GM23338 (cell line): ENCODE data around the gene CRYAB. TPM values are rescaled to one million over a fixed set of nuclear protein-coding genes. Genes with fewer than 3 reads are reported as not detected.

Experiments used
- ATAC-seq: fragments of 200-7000 bp; cut with Tn5 transposase; 3 replicates; pipeline ENCODE4 v1.9.1; 2020
- DNase-seq: peaks from one replicate; pipeline ENCODE4 v3.0.0-alpha.2; 2015; ENCODE audit warnings: low spot score
- H2AFZ ChIP-seq: fragments of 200-600 bp; sonication (generic); 2 replicates; pipeline ENCODE4 v1.8.0; 2016; ENCODE audit warnings: antibody characterized with exemption, mild to moderate bottlenecking, moderate library complexity
- H3F3A ChIP-seq: fragments of 200-600 bp; sonication (generic); replicated peaks from 2 replicates; pipeline ENCODE4 v1.8.0; 2017; ENCODE audit warnings: antibody characterized with exemption, mixed run types, low read depth
- H3K27ac ChIP-seq: fragments of 200-600 bp; sonication (generic); 2 replicates; pipeline ENCODE4 v1.6.1; 2016; ENCODE audit warnings: low read depth
- H3K27me3 ChIP-seq: fragments of 200-600 bp; sonication (generic); 2 replicates; pipeline ENCODE4 v1.8.0; 2016; ENCODE audit warnings: mild to moderate bottlenecking, mixed run types, moderate library complexity; ENCODE audit not compliant: insufficient read depth
- H3K36me3 ChIP-seq: fragments of 200-600 bp; sonication (generic); 2 replicates; pipeline ENCODE4 v1.8.0; 2016; ENCODE audit warnings: mild to moderate bottlenecking; ENCODE audit not compliant: insufficient read depth
- H3K4me1 ChIP-seq: fragments of 200-600 bp; sonication (generic); 2 replicates; pipeline ENCODE4 v1.8.0; 2016; ENCODE audit warnings: mild to moderate bottlenecking, moderate library complexity; ENCODE audit not compliant: insufficient read depth
- H3K4me2 ChIP-seq: fragments of 200-600 bp; sonication (generic); 2 replicates; pipeline ENCODE4 v1.7.1; 2017; ENCODE audit warnings: mixed run types
- H3K4me3 ChIP-seq: fragments of 200-600 bp; sonication (generic); 2 replicates; pipeline ENCODE4 v1.6.1; 2016; ENCODE audit warnings: mixed run types
- H3K79me2 ChIP-seq: fragments of 200-600 bp; sonication (generic); replicated peaks from 2 replicates; pipeline ENCODE4 v1.8.0; 2017; ENCODE audit warnings: mild to moderate bottlenecking; ENCODE audit not compliant: insufficient read depth
- H3K9me2 ChIP-seq: fragments of 200-600 bp; sonication (generic); 2 replicates; pipeline ENCODE4 v1.8.0; 2017; ENCODE audit not compliant: insufficient read depth
- H4K20me1 ChIP-seq: fragments of 200-600 bp; sonication (generic); replicated peaks from 2 replicates; pipeline ENCODE4 v1.8.0; 2017; ENCODE audit warnings: mild to moderate bottlenecking; ENCODE audit not compliant: insufficient read depth
- H3K27ac Mint-ChIP-seq: 2 replicates; pipeline ENCODE4 v1.8.0; 2020; ENCODE audit warnings: inconsistent platforms, mild to moderate bottlenecking, moderate library complexity, mixed read lengths
- H3K27me3 Mint-ChIP-seq: 3 replicates; pipeline ENCODE4 v1.8.0; 2022; ENCODE audit warnings: low read depth, mild to moderate bottlenecking, moderate library complexity, mixed read lengths, inconsistent platforms; ENCODE audit not compliant: insufficient read depth, poor library complexity
- H3K36me3 Mint-ChIP-seq: 3 replicates; pipeline ENCODE4 v1.8.0; 2021; ENCODE audit warnings: low read depth, mild to moderate bottlenecking, inconsistent platforms, moderate library complexity, mixed read lengths
- H3K4me1 Mint-ChIP-seq: 3 replicates; pipeline ENCODE4 v1.8.0; 2020; ENCODE audit warnings: mild to moderate bottlenecking, inconsistent platforms, mixed read lengths
- H3K4me3 Mint-ChIP-seq: 3 replicates; pipeline ENCODE4 v1.8.0; 2021; ENCODE audit warnings: moderate library complexity, mild to moderate bottlenecking, inconsistent platforms, mixed read lengths
- H3K9me3 Mint-ChIP-seq: 3 replicates; pipeline ENCODE4 v1.8.0; 2020; ENCODE audit warnings: moderate library complexity, mild to moderate bottlenecking, inconsistent platforms, mixed read lengths
- CREB1 ChIP-seq: fragments of 250-450 bp; sonication (Bioruptor Pico); IDR thresholded peaks from 2 replicates; pipeline ENCODE4 v1.5.0; 2020; ENCODE audit warnings: low read depth, mild to moderate bottlenecking, moderate library complexity
- EZH2phosphoT487 ChIP-seq: fragments of 200-600 bp; sonication (generic); IDR thresholded peaks from one replicate; pipeline ENCODE4 v1.8.1; 2018; ENCODE audit warnings: antibody characterized with exemption; ENCODE audit not compliant: unreplicated experiment
- JUNB ChIP-seq: IDR thresholded peaks from one replicate; pipeline ENCODE4 v1.6.1; 2016; ENCODE audit warnings: antibody characterized with exemption; ENCODE audit not compliant: unreplicated experiment
- STAT1 ChIP-seq: IDR thresholded peaks from one replicate; pipeline ENCODE4 v1.6.1; 2016; ENCODE audit warnings: antibody characterized with exemption; ENCODE audit not compliant: unreplicated experiment
- ZNF331 ChIP-seq: fragments of 250-450 bp; sonication (Bioruptor Pico); IDR thresholded peaks from 2 replicates; pipeline ENCODE4 v1.5.0; 2020; ENCODE audit warnings: low read depth, mild to moderate bottlenecking, moderate library complexity
- polyA plus RNA-seq: library from polyadenylated mRNA; unstranded; fragments of >200 nt; fragmentation: Nextera tagmentation; extraction: Ambion mirVana; gene quantifications from 2 replicates; pipeline ENCODE4 v1.2.1, GENCODE V29; 2016
- total RNA-seq: library from RNA; depleted of rRNA; stranded (reverse); fragments of >200 nt; shearing (Covaris generic); gene quantifications from 2 replicates; pipeline ENCODE4 v1.2.3, GENCODE V29; 2014
- TF ChIP-seq, protein P1 (sequence below), 2 experiments: fragments of 200-600 bp in 1 of 2; sonication (generic) in 1 of 2; conservative IDR thresholded peaks; 2 replicates each; pipeline versions ENCODE4 v1.5.1 to v1.6.1; 2016 to 2017; ENCODE audit warnings: antibody characterized with exemption in 2 of 2, low read depth in 2 of 2, mild to moderate bottlenecking in 2 of 2, moderate library complexity in 1 of 2
- TF ChIP-seq, protein P2 (sequence below): fragments of 250-450 bp; sonication (Bioruptor Pico); IDR thresholded peaks from 2 replicates; pipeline ENCODE4 v1.5.0; 2020; ENCODE audit warnings: mild to moderate bottlenecking, moderate library complexity

CRYAB gene
- total and polyA plus RNA-seq, 2 experiments from 2014 or later: 6.1 to 9.6 TPM

DNA sequence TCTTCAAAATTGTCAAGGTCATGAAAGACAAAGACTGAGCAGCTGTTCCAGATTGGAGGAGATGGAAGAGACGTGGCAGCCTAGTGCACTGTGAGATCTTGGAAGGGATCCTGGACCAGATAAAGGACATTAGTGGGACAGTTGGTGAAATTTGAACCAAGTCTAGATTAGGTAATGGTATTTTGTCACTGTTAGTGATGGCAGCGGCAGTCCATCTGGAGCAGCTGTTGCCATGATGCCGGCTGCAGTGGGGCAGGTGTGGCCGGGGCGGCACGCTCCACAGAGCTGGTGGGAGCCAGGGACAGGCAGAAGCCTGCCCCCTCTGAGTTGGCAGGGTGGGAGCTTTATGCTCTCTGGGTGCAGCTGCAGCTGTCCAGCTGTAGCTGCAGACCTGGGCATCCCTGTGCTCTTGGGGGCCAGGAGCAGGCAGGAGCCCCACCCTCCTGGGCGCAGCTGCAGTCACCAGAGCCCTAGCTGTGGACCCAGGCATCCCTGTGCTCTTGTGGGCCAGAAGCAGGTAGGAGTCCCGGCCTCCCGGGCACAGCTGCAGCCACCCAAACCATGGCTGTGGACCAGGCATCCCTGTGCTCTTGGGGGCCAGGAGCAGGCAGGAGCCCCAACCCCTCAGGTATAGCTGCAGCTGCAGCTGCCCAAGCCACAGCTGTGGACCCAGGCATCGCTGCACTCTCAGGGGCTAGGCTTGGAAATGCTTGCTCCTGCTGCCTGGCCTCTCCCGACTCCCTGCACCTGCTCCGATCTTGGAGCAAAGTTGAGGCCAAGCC, 46.3 kb upstream of the CRYAB start:
- Mint-ChIP-seq H3K9me3 (peaks cover 15% of the 10 kb centered on the region; the same call in 2 of the 3 replicates), H3K27ac (no peak overlapping the region), H3K4me1 (peaks cover 19% of the 10 kb centered on the region), H3K36me3 (peaks cover 26% of the 10 kb centered on the region), H3K4me3 (no peak overlapping the region; the same call in 2 of the 3 replicates), H3K27me3 (peaks cover 10% of the 10 kb centered on the region)
- Histone ChIP-seq H3K27ac (no peak overlapping the region), H3K4me1 (peaks cover 15% of the 10 kb centered on the region), H3K4me2 (no peak overlapping the region), H3K79me2 (0 out of 2 replicates have a peak, but pooled peaks cover 3% of the 10 kb centered on the region), H4K20me1 (no peaks in the 10 kb centered on the region), H3K36me3 (no peaks in the 10 kb centered on the region), H3K27me3 (no peaks in the 10 kb centered on the region), H3K9me2 (no peaks in the 10 kb centered on the region), H2AFZ (no peak overlapping the region), H3K4me3 (no peak overlapping the region), H3F3A (no peaks in the 10 kb centered on the region)
- TF ChIP-seq JUNB (no peak), ZNF331 (CRISPR knock-in tag) (no peak), EZH2phosphoT487 (no peak), CREB1 (CRISPR knock-in tag) (no peak), STAT1 (no peak)
- TF ChIP-seq, protein P1, sequence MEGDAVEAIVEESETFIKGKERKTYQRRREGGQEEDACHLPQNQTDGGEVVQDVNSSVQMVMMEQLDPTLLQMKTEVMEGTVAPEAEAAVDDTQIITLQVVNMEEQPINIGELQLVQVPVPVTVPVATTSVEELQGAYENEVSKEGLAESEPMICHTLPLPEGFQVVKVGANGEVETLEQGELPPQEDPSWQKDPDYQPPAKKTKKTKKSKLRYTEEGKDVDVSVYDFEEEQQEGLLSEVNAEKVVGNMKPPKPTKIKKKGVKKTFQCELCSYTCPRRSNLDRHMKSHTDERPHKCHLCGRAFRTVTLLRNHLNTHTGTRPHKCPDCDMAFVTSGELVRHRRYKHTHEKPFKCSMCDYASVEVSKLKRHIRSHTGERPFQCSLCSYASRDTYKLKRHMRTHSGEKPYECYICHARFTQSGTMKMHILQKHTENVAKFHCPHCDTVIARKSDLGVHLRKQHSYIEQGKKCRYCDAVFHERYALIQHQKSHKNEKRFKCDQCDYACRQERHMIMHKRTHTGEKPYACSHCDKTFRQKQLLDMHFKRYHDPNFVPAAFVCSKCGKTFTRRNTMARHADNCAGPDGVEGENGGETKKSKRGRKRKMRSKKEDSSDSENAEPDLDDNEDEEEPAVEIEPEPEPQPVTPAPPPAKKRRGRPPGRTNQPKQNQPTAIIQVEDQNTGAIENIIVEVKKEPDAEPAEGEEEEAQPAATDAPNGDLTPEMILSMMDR (conservative IDR thresholded peaks at IDR 0.05; ENCODE audit: low read depth in 2 of 2): no peak
- TF ChIP-seq, protein P2, sequence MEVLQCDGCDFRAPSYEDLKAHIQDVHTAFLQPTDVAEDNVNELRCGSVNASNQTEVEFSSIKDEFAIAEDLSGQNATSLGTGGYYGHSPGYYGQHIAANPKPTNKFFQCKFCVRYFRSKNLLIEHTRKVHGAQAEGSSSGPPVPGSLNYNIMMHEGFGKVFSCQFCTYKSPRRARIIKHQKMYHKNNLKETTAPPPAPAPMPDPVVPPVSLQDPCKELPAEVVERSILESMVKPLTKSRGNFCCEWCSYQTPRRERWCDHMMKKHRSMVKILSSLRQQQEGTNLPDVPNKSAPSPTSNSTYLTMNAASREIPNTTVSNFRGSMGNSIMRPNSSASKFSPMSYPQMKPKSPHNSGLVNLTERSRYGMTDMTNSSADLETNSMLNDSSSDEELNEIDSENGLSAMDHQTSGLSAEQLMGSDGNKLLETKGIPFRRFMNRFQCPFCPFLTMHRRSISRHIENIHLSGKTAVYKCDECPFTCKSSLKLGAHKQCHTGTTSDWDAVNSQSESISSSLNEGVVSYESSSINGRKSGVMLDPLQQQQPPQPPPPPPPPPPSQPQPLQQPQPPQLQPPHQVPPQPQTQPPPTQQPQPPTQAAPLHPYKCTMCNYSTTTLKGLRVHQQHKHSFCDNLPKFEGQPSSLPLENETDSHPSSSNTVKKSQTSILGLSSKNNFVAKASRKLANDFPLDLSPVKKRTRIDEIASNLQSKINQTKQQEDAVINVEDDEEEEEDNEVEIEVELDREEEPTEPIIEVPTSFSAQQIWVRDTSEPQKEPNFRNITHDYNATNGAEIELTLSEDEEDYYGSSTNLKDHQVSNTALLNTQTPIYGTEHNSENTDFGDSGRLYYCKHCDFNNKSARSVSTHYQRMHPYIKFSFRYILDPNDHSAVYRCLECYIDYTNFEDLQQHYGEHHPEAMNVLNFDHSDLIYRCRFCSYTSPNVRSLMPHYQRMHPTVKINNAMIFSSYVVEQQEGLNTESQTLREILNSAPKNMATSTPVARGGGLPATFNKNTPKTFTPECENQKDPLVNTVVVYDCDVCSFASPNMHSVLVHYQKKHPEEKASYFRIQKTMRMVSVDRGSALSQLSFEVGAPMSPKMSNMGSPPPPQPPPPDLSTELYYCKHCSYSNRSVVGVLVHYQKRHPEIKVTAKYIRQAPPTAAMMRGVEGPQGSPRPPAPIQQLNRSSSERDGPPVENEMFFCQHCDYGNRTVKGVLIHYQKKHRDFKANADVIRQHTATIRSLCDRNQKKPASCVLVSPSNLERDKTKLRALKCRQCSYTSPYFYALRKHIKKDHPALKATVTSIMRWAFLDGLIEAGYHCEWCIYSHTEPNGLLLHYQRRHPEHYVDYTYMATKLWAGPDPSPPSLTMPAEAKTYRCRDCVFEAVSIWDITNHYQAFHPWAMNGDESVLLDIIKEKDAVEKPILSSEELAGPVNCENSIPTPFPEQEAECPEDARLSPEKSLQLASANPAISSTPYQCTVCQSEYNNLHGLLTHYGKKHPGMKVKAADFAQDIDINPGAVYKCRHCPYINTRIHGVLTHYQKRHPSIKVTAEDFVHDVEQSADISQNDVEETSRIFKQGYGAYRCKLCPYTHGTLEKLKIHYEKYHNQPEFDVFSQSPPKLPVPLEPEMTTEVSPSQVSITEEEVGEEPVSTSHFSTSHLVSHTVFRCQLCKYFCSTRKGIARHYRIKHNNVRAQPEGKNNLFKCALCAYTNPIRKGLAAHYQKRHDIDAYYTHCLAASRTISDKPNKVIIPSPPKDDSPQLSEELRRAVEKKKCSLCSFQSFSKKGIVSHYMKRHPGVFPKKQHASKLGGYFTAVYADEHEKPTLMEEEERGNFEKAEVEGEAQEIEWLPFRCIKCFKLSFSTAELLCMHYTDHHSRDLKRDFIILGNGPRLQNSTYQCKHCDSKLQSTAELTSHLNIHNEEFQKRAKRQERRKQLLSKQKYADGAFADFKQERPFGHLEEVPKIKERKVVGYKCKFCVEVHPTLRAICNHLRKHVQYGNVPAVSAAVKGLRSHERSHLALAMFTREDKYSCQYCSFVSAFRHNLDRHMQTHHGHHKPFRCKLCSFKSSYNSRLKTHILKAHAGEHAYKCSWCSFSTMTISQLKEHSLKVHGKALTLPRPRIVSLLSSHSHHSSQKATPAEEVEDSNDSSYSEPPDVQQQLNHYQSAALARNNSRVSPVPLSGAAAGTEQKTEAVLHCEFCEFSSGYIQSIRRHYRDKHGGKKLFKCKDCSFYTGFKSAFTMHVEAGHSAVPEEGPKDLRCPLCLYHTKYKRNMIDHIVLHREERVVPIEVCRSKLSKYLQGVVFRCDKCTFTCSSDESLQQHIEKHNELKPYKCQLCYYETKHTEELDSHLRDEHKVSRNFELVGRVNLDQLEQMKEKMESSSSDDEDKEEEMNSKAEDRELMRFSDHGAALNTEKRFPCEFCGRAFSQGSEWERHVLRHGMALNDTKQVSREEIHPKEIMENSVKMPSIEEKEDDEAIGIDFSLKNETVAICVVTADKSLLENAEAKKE (CRISPR knock-in tag): no peak
- ATAC-seq: no peak
- no peak for DNase-seq
